SK-N-MC (cell line): ENCODE results near the gene MTHFR.

Source experiments
- EZH2 ChIP-seq: fragments of 200-600 bp; sonication (generic); IDR thresholded peaks from one replicate; pipeline ENCODE4 v1.6.1; 2017; ENCODE audit warnings: antibody characterized with exemption
- FOXP2 ChIP-seq: optimal IDR thresholded peaks from 2 replicates; pipeline ENCODE3; 2011; ENCODE audit warnings: mild to moderate bottlenecking, moderate library complexity; ENCODE audit not compliant: insufficient read depth; ENCODE audit errors: extremely low read length, control extremely low read depth
- POLR2AphosphoS5 ChIP-seq: IDR thresholded peaks from 2 replicates; pipeline ENCODE4 v1.6.1; 2012; ENCODE audit warnings: mild to moderate bottlenecking, low read depth, low read length, borderline replicate concordance

GRCh38 chr1:11847667-11848372 lies 42.1 kb upstream of the MTHFR start, which contains the start of gene NPPA:
- no peak for TF ChIP-seq EZH2
- TF ChIP-seq POLR2AphosphoS5, result no peak
- TF ChIP-seq FOXP2, result no peak
